ENCODE results near the gene RECQL5. TPM values are rescaled to one million over a fixed set of nuclear protein-coding genes. Genes with fewer than 3 reads are reported as not detected.
A peak's percentile ranks its signal among the peaks of the same experiment; 100 is the strongest.

RECQL5 gene
- total and polyA plus RNA-seq, 11 donors, result 6.0 to 15.9 (median 10.2) TPM

DNA sequence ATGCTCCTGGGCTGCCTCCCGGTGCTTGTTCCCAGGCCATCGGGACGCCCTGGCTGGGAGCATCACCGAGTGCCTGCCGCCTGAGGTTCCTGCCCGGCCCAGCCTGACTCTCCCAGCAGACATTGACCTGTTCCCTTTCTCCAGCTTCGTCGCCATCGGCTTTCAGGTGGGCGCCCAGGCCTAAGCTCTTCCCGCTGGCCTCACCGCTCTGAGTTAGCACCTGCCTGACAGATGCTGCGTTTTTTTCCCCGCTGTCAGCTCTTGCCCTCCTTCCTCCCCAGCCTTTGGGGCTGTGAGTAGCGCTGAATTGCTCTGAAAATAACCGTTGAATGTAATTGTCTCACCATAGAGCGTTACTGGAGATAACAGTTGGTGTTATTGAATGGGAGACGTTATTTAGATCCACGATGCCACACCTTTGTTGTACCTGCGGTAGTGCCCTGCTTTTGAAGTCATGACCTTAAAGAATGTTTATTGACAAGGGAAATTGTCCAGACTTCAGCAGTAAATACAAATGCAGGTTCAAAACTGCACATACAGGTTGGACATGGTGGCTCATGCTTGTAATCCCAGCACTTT, 55.0 kb downstream of the RECQL5 start:
- intact Hi-C loops (cut with DNase I), result no loop called here
- DNase-seq, result peak in 1 of 5 donors; percentile 51
- Histone ChIP-seq H3K36me3 (peaks cover 0 to 72% (median 36%) of the 10 kb centered on the region in 9 donors), H3K4me3 (no peak overlapping the region), H3K27me3 (no peaks in the 10 kb centered on the region), H3K27ac (no peak overlapping the region), H3K9me3 (no peaks in the 10 kb centered on the region), H3K4me1 (no peaks in the 10 kb centered on the region)
- TF ChIP-seq, protein P1, sequence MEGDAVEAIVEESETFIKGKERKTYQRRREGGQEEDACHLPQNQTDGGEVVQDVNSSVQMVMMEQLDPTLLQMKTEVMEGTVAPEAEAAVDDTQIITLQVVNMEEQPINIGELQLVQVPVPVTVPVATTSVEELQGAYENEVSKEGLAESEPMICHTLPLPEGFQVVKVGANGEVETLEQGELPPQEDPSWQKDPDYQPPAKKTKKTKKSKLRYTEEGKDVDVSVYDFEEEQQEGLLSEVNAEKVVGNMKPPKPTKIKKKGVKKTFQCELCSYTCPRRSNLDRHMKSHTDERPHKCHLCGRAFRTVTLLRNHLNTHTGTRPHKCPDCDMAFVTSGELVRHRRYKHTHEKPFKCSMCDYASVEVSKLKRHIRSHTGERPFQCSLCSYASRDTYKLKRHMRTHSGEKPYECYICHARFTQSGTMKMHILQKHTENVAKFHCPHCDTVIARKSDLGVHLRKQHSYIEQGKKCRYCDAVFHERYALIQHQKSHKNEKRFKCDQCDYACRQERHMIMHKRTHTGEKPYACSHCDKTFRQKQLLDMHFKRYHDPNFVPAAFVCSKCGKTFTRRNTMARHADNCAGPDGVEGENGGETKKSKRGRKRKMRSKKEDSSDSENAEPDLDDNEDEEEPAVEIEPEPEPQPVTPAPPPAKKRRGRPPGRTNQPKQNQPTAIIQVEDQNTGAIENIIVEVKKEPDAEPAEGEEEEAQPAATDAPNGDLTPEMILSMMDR (IDR thresholded peaks at IDR 0.05), result no peak
- no peak for TF ChIP-seq POLR2A (IDR thresholded peaks at IDR 0.05)
- no peak for ATAC-seq
- 94 to 95% (median 94%) methylated on average over 18 to 20 of the region's 20 CpGs for WGBS, 4 donors

DNA sequence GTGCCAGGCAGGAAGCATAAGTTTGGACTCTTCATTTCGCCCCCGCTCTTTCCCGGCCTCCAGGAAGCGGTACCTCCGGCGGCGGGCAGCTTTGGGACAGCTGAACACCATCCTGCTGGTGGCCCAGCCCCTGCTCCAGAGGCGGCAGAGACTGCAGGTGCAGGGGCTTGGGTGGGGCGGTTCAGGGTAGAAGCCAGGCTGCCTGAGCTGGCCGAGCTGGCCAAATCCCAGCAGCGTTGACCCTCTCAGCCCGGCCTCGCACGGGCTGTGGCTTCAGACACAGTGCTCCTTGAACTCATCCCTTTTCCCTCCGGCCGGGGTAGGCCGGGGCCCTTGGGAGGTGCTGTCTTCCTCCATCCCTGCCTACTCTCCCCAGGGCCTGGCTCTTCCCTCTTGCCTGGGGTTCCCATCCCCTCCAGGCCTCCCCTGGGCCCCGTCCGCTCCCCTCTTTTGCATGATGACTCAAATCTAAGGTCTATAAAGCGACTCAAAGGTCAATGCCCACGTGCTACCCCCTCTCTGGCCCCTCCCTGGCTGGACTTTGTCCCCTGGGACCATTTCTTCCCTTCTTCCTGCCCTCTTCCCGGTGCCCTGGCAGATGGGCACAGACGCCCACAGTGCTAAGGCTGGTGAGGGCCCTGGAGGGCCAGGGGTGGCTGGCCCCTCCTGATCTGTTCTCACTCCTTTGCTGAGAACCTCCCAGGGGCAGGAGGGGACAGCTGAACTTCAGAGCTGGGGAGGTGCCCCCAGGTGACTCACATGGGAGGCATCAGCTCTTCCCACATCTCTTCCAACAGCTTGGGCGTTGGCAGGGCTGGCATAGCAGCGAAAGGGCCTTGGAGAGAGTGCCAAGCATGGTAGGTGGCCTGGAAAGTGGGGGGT, 56.6 kb downstream of the RECQL5 start:
- intact Hi-C loops (cut with DNase I), result no loop called here

DNA sequence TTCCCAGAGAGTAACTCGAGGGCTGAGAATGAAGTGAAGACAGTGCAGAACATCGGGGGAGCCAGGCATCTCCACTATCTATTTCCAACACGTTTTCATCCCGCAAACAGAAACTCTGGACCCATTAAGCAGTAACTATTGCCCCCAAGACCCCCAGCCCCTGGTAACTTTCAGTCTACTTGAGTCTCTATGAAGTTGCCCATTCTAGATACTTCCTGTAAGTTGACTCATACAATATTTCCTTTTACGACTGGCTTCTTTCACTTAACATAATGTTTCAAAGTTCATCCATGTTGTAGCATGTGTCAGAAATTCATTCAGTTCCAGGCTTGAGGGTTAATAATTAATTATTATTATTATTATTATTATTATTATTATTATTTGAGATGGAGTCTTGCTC, 59.9 kb downstream of the RECQL5 start:
- intact Hi-C loops (cut with DNase I), result no loop called here
- TF ChIP-seq POLR2A (IDR thresholded peaks at IDR 0.05), result no peak
- TF ChIP-seq, protein P1 (IDR thresholded peaks at IDR 0.05), result no peak

More for the DNA sequence above, 56.6 kb downstream of the RECQL5 start:
- no peaks in the 10 kb centered on the region for H3K9me3 ChIP-seq
- TF ChIP-seq POLR2A (IDR thresholded peaks at IDR 0.05), result no peak
- TF ChIP-seq, protein P1 (IDR thresholded peaks at IDR 0.05), result no peak
- no peaks in the 10 kb centered on the region for H3K27me3 ChIP-seq
- peaks cover 0 to 56% (median 30%) of the 10 kb centered on the region in 9 donors for H3K36me3 ChIP-seq
- DNase-seq (peak in 1 of 5 donors; percentile 58), ATAC-seq (peak in 1 of 4 donors; percentile 10)
- 90 to 92% (median 90%) methylated on average over 24 to 25 of the region's 25 CpGs for WGBS, 4 donors
- no peaks in the 10 kb centered on the region for H3K4me1 ChIP-seq
- no peak overlapping the region for H3K4me3 ChIP-seq
- no peak overlapping the region for H3K27ac ChIP-seq

DNA sequence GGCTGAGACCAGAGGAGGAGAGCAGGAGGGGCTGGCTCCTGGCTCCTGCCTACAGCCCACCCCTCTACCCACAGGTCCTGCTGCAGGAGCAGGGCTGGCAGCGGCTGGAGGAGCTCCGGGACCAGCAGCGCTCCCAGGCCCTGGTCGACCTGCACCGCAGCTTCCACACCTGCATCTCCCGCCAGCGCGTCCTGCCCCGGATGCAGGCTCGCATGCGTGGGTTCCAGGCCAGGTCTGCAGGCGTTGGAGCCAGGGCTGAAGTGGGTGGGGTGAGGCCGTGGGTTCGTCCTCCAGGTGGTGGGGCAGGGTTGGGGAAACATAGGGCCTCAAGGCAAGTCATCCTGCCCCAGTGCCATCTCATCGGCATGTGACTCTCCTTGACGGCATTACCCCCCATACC, 61.2 kb downstream of the RECQL5 start:
- peak in 1 of 5 donors; percentile 16 for DNase-seq
- 87 to 97% (median 89%) methylated on average over 6 to 16 of the region's 16 CpGs for WGBS, 4 donors
- Histone ChIP-seq H3K27ac (no peak overlapping the region), H3K27me3 (no peaks in the 10 kb centered on the region), H3K36me3 (peaks cover 0 to 17% (median 0%) of the 10 kb centered on the region in 9 donors), H3K4me1 (peaks cover 0 to 6% (median 0%) of the 10 kb centered on the region in 12 donors), H3K4me3 (no peak overlapping the region), H3K9me3 (no peaks in the 10 kb centered on the region)
- no peak for ATAC-seq
- intact Hi-C loops (cut with DNase I), result no loop called here
- TF ChIP-seq, protein P1 (IDR thresholded peaks at IDR 0.05), result no peak
- no peak for TF ChIP-seq POLR2A (IDR thresholded peaks at IDR 0.05)

More for the DNA sequence above, 59.9 kb downstream of the RECQL5 start:
- Histone ChIP-seq H3K4me1 (peaks cover 0 to 6% (median 0%) of the 10 kb centered on the region in 12 donors), H3K4me3 (no peak overlapping the region), H3K27ac (no peak overlapping the region), H3K27me3 (no peaks in the 10 kb centered on the region), H3K36me3 (peaks cover 0 to 27% (median 9%) of the 10 kb centered on the region in 9 donors), H3K9me3 (no peaks in the 10 kb centered on the region)
- ATAC-seq (no peak), DNase-seq (no peak)
- 83 to 91% (median 86%) methylated on average over 5 of the region's 5 CpGs for WGBS, 4 donors
